HG03025 (cell line): ENCODE measurements around the gene ZNRF3.

Experiments used
- ATAC-seq: cut with Tn5 transposase; IDR thresholded peaks from one replicate; pipeline ENCODE4 v1.9.1; 2021; ENCODE audit warnings: mild to moderate bottlenecking, moderate library complexity; ENCODE audit not compliant: unreplicated experiment, low FRiP score

Gene ZNRF3

GRCh38 chr22:29105468-29105867 is 222.1 kb downstream of the ZNRF3 start:
- ATAC-seq = no peak

- no peak for ATAC-seq
Measured at GRCh38 chr22:29106839-29107238, 223.5 kb downstream of the ZNRF3 start.
